HG02642 (cell line): ENCODE measurements around the gene PRSS50.
A peak's percentile ranks its signal among the peaks of the same experiment; 100 is the strongest.
"Not testable (repeated sequence)": the region's sequence is repeated elsewhere in the genome, so short reads cannot be mapped to it uniquely, and the experiment has no call there.

Experiments used
- ATAC-seq: cut with Tn5 transposase; IDR thresholded peaks from one replicate; pipeline ENCODE4 v1.9.1; 2021; ENCODE audit warnings: mild to moderate bottlenecking; ENCODE audit not compliant: unreplicated experiment, poor library complexity

The PRSS50 gene, protein sequence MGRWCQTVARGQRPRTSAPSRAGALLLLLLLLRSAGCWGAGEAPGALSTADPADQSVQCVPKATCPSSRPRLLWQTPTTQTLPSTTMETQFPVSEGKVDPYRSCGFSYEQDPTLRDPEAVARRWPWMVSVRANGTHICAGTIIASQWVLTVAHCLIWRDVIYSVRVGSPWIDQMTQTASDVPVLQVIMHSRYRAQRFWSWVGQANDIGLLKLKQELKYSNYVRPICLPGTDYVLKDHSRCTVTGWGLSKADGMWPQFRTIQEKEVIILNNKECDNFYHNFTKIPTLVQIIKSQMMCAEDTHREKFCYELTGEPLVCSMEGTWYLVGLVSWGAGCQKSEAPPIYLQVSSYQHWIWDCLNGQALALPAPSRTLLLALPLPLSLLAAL

DNA sequence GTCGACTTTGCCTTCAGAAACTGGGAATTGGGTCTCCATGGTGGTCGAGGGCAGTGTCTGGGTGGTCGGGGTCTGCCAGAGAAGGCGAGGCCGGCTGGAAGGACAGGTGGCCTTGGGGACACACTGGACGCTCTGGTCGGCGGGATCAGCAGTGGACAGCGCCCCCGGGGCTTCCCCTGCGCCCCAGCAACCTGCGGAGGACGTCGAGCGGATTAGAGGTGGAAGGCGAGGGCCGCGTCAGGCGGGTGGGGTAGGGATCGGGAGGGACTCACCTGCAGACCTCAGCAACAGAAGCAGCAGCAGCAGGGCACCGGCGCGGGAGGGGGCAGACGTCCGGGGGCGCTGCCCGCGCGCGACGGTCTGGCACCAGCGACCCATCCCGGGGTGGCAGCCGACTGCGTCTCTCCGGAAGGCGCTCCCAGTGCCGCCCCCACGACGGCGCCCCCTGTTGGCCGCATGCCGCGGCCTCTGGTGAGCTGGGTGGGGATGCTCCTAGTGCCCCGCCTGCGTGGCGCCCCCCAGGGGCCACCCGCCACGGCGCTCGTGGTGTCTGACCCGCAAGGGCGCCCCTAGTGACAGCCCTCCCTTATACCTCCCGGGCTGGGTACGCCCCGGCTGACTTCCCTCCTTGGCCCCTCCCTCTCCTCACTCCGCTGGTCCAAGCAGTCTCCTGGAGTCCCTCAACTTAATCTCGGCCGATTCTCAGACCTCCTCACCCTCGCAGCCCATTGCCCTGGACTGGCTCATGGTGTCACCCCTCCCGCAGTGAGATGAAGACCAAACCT, at the start of gene PRSS50:
TSS of gene PRSS50 (minus strand) at position 423 of the 785 bp plus-strand sequence. CDS start at position 378, 45 bp downstream.
- no peak for ATAC-seq

DNA sequence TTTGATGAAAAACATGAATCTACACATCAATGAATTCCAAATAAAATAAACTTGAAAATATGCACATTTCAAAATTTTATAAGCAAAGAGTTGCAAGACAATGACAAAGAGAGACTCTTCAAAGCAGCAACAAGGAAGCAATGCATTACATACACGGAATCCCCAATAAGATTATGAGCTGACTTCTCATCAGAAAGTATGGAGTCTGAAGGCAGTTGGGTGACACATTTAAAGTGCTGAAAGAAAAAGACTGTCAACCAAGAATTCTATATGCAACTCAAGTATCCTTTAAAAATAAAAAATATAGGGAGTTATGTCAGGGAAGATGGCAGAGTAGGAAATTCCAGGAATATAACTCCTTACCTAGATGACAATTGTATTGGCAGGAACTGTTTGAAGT, 46.5 kb upstream of the PRSS50 start:
- ATAC-seq: no peak

DNA sequence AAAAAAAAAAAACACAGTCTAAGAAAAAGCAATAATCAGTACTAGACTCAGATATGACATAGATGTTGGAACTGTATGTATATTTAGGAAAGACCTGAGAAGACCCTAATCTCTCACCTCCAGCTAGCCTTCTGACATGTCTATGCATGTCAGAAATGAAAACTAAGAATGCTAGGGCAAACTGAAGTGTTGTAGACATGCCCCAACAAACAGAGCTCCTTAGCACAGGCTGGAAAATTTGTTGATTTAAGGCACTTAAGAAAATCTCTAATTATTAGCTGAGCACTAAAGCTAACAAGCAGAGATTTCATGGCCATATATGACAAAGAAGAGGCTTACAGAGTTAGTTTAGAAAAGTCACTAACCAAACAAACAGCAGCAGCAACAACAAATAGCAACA, 45.5 kb upstream of the PRSS50 start:
- no peak for ATAC-seq

DNA sequence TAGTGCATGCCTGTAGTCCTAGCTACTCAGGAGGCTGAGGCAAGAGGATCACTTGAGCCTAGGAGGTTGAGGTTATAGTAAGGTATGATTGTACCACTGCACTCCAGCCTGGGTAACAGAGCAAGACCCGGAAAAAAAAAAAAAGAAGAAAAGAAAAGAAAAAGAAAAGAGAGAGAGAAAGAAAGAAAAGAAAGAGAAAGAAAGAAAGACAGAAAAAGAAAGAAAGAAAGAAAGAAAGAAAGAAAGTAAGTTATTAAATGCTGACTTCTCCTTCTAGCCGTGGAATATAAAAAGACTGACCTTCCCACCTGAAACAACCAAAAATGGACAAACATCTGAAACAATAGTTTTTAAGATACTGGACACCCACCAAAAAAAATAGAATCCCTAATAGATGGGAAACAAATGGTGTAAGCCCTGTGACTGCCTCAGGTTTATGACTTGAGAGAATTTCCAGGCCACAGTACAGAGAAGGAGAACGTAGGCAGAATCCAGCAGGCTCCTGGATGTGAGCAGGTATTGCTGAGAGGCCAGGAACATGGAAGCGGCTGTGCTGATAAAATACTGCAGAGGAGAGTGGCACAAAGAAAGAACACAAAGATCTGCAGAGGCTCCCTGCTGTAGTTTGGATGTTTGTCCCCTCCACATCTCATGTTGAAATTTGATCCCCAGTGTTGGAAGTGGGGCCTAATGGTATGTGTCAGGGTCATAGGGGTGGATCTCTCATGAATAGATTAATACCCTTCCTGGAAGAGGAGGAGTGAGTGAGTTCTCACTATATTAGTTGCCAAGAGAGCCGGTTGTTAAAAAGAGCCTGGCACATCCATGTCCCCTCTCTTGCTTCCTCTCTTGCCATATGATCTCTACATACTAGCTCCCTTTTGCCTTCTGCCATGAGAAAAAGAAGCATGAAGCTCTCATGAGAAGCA, 41.8 kb upstream of the PRSS50 start:
- ATAC-seq: no peak

DNA sequence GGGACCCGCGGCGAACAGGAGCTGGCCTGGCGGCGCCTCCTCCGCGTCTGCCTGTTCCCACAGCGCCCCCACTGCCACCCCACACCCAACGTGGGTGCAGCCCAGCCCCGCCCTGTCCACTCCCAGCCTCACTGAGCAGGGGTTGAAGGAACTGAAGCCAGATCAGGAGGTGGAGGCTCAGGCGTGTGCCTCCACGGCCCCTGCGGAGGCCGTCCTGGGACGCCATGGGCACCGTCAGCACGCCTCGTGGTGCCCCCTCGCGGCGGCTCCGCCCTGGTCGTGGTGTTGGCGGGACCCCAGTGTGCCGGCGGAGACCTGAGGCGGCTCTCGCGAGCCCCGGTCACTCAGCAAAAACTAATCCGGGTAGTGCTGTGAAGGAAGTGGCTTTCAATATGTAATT, 39.0 kb upstream of the PRSS50 start:
- ATAC-seq: no peak

DNA sequence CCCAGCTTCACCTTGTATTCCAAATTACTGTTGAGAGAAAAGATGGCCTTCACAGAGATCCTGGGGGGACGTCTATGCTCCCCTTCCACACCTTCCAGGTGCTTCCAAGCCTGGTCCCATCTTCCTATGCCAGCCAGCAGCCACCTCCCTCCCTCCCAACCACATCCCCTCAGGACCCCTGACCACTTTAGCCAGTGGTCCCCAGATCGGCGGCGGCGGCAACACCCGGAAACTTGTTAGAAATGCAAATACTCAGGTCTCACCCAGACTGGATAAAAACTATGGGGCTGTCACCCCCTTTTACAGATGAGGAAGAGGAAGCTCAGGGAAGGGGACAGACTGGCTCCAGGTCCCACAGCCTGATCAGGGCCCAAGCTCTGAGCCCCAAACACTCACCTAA, 38.0 kb upstream of the PRSS50 start:
- ATAC-seq: no peak

DNA sequence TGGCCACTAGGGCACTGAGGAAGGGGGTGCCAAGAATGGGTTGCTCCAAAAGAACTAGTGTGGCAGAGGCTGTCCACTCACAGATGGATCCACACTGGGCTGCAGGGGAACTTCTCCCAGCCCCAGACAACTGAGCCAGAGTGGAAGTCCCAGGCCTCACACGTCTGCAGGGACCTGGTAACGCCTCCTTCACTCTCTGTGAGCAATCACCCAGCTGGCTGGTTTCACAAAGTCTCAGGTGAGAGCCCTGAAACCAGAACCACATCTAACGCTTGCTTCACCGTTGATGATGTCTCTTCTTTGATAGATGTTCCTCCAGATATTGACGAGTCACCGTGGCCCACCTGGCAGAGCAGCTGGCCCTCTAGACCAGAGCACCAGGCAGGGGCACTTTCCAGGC, 35.5 kb upstream of the PRSS50 start:
- not testable (repeated sequence) for ATAC-seq

DNA sequence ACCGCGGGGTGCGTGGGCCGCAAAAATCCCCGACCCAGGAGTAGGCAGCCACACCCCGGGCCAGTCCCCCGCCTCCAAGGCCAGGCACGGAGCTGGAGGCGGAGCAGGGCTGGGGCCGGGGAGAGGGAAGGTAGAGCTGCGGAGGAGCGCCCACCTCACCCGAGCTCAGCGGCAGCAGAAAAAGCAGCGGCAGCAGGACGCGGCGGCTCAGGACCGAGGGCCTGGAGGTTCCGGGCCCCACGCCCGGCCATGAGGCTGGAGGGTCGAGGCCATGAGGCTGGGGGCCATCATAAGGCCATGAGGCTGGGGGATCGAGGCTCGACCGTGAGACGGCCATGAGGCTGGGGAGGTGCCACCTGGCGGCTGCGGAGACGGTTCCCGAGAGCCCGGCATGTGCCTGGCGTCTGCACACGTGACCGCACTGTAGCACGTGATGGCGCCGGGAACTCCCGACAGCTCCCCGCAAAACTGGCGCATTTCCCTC, 32.9 kb upstream of the PRSS50 start:
- ATAC-seq: no peak

DNA sequence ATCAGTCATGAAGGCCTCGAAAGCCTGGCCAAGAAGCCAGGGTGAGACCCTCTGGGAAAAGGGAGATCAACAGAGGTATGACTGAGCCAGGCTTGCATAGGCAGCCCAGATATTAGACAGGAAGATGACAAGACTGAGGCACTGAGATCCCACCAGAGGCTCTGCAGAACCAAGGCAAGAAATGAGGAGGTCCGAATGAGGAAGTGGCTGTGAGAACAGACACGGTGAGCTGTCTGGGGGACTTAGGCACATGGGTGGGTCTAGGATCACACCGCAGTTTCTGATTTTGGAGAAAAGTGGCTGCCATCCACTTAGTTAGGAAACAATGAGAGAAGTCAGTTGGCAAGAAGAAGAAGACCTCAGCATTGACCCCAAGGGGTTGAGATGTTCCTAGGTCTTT, 31.5 kb upstream of the PRSS50 start:
- no peak for ATAC-seq

DNA sequence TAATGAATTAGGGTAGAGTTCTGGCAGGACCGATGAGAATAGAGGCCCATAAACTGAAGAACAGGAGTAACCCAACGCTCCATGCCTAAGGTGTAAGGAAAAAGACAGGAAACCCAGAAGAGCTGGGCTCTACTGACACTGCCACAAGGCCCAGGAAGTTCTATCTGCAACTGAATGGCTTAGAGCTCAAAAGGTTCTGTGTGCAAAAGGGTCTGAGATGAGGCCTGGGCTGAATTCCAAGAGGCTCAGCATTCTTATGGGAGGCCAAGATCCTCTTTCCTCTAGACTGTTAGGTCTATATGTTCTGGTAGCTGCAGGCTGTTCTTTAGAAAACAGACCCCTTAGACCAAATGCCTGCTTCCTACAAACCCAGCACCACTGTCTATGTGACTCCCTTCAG, 30.5 kb upstream of the PRSS50 start:
- no peak for ATAC-seq

DNA sequence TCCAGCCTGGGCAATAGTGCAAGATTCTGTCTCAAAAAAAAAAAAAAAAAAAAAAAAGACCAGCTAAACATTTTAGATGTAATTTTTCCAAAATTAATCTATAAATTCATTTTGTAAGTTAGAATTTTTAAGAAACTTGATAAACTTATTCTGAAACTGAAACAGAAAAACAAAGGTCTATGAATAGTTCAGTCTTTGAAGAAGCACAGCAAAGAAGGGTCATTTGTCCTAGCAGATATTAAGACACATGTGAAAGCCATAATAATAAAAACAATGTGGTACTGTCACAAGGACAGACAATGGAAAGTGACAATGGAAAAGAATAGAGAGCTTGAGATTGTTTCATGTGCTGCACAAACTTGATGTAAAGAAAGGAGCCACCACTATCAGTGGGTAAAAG, 29.0 kb upstream of the PRSS50 start:
- no peak for ATAC-seq

DNA sequence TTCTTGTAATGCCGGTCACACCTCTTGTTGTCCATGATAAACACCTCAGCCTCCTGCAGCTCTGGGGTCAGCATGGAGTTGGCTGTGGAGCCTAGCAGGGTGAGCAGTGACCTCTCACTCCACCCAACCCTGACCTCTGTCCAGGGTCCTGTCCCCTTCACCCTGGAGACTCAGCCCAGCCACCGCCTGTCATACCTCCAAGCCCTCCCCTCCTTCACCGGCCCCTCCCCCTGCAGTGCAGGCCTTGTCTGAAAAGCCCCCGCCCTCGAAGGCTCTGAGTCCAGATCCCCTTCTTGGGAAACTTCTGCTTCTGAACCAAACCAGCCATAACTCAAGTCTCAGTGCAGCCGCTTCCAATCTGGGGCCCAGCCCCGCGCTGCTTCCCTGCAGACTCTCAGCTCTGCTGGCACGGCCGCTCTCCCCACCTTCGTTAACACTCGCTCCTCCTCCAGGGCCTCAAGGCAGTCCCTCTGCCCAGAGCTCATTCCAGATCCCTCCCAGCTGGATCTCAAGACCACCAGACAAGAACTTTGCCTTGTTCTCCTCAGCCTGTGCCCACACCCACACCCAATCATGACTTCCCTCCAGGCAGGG, 25.4 kb upstream of the PRSS50 start:
- no peak for ATAC-seq

DNA sequence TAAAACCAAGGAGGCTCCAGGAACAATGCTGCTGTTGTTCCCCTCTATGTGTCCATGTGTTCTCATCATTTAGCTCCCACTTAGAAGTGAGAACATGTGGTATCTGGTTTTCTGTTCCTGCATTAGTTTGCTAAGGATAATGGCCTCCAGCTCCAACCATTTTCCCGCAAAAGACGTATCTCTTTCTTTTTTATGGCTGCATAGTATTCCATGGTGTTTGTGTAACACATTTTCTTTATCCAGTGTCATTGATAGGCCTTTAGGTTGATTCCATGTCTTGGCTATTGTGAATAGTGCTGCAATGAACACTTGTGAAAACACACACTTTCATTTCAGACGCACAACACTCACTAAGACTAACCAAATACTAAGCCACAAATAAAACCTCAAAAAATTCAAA, 21.9 kb upstream of the PRSS50 start:
- not testable (repeated sequence) for ATAC-seq

DNA sequence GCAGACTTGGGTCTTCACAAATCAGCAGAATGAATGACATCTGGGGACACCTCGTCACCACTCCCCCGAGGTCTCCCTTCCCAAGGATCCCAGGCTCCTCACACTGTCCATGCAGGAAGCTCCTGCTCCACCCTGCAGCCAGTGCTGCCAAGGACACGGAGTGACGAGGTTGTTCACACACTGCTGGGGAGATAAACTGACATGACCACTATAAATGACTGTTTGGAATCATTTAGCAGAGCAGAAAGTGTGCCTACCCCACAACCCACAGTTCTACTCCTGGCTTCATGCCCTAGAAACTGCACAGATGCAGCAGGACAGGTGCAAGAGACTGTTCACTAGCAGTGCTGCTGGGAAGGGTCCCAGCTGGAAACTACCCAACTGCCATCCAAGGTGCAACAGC, 19.7 kb upstream of the PRSS50 start:
- ATAC-seq: no peak

DNA sequence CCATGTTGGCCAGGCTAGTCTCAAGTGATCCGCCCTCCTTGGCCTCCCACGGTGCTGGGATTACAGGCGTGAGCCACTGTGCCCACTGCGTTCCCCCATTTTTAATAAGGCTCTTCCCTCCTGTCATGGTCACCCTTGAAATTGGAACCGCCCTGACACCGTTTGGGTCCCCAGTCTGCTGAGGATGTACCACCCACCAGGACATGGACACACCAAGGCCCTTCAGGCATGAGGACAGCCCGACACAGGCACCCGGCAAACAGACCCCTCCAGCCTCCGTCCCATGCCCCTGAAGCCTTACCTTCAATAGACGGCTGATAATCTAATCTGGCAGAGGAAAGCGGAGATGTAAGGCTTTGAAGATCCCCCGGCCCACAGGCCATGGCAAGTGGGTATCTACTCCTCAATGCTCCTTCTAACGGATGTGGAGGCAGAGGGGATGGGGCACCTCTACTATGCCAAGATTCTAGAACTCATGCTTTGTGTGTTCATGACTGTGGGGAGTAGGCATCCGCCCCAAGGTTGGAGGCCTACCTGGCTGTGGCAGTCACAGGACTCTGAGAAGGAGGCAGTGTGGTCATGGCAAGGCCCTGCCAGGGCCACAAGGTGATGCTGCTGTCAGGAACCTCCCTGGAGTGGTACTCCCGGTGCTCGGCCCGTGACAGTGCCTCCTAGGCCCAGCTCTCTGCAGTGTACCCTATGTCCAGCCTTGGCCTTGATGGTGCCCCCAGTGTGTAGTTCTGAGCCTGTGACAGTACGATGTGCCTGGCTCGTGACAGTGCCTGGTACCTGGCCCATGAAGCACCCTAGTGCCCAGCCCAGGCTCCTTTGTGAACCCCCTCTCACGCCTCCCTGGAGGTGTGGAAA, 18.6 kb upstream of the PRSS50 start:
- ATAC-seq: no peak

DNA sequence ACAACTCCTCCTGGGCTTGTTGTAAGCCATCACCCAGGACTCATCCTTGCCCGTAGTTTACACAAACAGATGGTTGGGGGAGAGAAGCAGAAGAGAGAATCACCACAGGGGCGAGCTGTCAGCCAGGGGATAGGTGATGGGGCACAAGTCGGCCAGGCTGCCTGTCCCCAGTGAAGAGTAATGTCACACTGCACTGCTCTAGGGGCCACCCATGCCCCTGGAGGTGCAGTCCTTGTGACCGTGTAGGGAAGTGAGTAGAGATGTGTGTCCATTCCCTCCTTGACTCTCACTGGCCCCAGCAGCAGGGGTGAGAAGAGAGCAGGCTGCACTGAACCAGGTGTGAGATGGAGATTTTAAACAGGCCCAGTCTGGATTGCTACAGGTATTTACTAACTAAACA, 17.1 kb upstream of the PRSS50 start:
- no peak for ATAC-seq

DNA sequence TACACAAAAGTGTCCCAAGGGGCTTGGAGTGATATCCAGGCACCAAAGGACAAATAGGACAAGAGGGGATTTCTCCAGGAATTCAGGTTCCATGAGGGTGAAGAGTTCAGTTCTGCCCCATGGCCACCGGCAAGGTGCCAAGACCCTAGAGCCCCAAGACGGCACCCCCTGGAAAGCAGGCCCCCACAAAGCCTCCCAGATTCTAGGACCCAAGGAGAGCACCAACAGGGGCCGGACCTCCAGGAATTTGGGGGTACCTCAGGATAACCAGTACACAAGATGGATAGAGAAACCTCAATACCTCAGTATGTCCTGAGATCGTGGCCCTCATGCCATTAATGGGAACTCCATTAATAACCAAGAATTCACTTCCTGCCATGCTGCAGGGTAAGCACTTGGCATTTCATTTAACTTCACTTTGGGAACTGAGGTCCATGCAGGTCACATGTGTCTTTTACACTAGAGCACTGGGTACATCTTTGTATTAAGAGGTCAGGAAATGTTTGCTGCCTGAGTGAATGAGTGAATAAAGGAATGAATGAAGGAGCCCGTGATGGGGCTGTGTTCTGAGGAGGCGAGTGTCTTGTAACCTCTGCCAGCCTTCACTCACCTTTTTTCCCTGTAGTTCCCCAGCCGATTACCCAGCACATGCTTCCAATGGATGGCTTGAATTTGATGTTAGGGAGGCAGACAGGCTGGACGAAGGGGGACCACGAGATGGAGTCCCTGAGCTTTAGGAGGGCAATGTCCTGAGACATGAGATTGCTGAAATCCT, 15.5 kb upstream of the PRSS50 start:
- ATAC-seq: no peak

DNA sequence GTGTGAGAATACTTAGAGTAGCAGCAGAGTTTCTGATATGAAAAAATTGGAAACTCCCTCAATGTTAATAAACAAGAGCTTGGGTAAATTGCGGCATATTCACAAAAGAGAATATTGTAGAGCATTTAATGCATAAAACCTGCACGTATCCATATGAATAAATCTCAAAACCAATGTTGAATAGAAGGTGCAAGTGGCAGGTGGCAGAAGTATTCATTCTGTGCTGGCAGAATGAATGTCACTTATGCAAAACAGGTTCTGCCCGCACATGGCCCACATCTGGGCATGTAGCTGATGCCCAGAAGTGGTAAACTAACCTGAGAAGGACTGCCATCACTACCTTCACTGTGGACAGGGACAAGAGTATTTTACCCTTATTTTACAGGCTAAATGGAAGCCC, 14.1 kb upstream of the PRSS50 start:
- ATAC-seq: peak; percentile 58
